ENCODE data around the gene GJC2.

Gene GJC2

DNA sequence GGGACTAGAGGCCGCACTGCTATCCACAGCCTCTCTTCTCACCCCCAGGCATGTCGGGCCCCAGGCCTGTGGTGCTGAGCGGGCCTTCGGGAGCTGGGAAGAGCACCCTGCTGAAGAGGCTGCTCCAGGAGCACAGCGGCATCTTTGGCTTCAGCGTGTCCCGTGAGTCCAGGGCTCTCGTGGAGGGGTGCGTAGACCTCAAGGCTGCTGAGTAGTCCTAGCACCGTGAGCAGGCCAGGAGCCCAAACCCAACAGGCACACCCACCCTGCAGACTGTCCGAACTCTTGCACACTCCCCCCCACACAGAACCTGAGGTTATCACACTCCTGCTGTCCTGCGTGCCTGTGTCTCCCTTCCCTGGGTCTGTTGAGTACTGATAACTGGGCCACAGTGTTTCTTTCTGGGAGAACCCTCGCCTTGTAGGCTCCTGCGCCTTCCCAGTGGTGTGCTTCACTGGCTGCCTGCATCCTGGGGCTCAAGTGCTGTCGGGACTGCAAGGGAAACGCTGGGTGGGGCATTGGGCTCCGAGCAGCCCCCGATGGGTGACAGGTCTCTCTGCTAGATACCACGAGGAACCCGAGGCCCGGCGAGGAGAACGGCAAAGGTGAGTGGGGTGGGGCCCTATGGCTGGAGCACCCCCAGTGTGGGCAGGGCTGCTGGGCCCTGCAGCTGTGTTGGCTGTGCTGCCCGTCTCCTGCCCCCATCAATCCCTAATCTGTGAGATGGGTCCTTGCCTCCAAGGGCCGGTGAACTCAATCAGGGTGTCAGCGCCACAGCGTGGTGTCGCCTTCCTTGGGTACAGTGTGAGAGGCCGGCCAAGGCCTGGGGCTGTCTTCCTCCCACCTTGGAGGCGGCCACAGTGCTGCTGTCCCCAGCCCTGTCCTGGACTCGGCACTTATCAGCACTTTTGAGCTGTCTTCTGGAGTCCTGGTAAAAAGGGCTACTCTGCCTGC is 4.0 kb upstream of the GJC2 start:
- DNase-seq (ENCODE audit: low spot score): no peak

DNA sequence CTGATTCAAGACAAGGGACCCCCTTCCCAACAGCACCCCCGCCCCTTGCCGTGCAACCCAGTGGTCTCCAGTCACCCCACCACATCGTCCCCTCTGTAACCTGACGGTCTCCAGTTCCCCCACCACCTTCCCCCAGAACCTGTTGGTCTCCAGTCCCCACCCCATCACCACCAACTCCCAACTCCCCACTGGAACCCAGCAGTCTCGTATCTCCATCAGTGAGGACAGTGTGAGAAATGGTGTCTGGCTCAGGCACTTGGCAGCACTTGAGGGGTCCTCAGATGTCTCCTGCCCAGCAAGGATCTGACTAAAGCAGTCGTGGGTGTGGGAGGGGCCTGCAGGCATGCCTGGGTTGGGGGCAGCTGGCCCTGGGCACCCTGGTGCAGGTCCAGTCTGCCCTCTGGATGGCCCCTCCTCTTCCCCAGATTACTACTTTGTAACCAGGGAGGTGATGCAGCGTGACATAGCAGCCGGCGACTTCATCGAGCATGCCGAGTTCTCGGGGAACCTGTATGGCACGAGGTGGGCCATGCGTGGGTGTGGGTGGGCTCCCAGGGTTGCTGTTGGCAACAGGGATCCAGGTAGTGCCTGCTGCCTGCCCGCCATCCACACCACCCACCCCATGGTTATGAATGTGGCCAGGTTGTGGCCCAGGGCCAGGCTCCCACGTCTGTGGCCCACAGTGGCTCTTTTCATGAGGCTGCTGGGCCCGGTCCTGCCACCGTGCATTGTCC is 3.1 kb upstream of the GJC2 start:
- DNase-seq (ENCODE audit: low spot score): no peak

DNA sequence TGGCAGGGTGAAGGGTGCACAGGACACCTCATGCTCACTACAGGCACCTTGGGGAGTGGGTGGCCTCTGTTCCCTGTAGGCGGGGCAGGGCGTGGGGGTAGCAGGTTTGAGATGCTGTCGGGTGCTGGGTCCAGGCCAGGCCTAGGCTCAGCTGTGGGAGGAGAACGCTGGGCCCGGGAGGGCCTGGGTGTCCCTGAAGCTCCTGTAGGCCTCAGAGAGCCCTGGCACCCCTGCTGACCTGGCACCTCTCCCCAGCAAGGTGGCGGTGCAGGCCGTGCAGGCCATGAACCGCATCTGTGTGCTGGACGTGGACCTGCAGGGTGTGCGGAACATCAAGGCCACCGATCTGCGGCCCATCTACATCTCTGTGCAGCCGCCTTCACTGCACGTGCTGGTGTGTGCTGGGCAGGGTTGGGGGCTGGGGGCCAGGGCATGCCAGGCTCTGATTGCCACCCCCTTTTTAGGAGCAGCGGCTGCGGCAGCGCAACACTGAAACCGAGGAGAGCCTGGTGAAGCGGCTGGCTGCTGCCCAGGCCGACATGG is 2.5 kb upstream of the GJC2 start:
- no peak for DNase-seq (ENCODE audit: low spot score)

DNA sequence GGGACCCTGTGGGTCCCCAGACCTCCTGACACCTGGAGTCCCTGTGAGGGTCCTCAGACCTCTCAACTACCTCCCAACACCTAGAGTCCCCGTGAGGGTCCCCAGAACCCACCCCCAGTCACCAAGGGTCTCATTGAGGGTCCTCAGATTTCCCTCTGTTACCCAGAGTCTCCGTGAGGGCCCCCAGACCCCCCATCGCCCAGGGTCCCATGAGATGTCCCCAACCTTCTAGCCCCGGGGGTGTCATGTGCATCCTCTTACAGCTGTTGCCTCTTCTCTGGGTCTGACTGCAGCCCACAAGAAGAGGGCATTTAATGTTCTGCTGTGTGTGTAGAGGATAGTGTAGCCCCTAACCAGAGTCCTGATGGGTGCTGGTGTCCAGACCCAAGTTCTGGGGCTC is 2.0 kb upstream of the GJC2 start:
- DNase-seq (ENCODE audit: low spot score): no peak

DNA sequence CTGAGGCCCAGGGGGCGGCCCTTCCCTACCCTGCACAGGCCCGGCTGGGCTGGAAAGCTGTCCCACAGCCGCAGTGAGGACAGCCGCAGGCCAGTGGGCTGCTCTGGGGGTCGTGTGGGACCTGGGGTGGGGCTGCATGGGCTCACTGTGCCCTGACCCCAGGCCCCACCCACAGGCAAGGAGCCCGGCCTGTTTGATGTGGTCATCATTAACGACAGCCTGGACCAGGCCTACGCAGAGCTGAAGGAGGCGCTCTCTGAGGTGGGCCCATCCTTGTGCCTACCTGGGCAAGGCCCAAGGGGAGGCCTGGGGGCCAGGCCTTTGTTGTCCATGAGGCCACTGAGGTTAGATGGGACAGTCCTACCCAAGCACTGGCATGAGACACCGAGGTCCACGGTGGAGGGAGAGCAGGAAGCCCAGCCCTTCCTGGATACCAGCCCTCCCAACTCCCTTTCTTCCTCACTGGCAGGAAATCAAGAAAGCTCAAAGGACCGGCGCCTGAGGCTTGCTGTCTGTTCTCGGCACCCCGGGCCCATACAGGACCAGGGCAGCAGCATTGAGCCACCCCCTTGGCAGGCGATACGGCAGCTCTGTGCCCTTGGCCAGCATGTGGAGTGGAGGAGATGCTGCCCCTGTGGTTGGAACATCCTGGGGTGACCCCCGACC is 1.4 kb upstream of the GJC2 start:
- peak; percentile 31 for DNase-seq (ENCODE audit: low spot score)

DNA sequence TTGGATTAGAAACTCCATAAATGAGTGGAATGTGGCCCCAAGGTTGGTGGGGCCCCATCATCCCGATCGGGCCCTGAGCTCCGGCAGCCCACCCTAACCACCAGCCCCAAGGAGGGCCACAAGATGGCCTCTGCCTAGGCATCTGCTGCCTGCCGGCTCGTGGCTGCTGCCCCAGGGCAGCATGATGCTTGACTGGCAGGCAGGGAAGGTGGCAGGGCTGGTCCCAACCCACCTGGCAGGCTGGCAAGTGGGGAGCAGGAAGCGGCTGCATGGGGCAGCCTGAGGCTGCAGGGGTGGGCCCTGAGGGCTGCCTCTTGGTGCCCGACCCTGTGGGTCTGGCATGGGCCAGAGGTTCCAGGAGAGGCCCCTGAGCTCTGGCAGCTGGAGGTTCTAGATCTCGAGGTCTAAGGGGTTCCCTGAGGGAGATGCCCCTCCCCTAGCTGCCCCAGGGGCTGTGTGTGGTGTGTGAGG is 760 bp upstream of the GJC2 start:
- no peak for DNase-seq (ENCODE audit: low spot score)

DNA sequence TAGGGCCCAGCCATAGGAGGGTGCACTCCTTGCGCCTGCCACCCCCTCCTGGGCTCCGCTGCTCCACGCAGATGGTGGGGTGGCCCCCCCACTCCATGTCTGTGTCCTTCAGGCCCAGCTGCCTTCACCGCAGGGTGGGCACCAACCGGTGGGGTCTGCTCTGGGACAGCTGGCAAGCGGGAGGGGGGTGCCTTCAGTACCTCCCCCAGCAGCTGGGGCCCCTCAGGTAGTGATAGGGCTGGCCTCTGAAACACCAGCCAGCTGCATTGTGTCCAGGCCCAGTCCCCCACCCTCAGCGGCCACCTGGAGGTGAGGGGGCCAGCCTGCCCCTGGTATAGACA is 360 bp downstream of the GJC2 start:
- no peak for DNase-seq (ENCODE audit: low spot score)

DNA sequence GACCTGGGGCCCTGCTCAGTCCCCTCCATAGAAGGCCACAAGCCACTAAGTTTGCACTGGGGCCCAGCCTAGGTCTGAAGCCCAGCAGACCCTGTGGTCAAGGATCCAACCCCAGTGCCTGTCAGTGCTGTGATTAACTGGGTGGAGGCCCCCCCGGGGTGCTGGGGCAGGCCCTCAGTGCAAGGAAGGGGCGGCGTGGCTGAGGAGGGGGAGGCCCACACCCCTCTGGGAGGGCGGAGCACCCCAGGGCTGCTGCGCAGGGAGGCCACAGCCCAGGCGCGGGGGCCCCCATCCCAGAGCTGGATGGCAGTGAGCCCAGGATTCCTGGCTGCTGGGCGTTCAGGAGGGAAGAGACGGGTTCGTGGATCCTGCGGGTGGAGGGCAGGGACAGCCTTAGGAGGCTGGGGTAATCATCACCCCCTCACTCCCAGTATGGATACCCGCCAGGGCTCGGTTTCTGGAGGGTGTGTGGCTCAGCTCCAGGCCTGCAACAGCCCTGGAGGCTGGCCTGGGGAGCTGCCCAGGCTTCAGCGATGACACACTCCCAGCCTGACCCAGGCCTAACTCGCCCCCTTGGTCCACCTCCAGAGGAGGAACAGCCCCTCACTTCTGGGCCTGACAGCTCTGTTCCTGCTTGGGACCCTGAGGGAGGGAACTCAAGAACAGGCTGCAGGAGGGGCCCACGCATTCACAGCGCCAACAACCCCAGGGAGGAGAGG is 890 bp downstream of the GJC2 start:
- DNase-seq (ENCODE audit: low spot score): peak; percentile 73

DNA sequence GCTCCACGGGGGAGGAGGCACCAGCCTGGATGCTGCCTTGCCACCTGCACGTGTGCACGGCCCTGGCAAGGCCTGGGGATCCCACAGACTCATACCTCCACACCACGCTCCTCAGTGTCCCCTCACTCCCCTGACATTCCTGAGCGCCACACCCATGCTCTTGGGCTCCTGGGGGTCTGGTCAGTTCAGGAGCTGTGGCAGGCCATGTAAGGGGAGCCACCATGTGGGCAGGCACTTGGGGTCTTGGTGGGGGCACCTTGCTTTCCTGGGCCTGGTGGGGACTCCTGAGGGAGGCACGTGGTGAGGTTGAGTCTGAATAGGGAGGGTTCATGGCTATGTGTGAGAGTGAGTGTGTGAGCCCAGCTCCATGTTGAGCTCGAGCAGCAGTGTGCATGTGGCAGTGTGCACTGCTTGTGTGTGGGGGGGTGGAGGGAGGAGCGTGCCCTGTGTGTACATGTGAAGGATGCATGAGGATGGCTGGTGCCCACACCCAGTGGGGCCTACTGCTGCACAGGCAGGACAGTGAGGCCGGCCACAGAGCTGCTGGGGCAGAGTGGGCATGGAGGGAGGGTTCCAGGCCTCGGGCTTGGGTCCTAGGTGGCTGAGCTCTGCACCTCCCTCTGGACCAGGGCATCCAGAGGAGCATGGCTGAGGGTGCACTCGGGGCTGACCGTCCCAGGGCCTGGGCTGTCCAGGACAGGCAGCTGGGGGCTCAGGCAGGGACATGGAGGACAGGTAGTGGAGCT is 1.6 kb downstream of the GJC2 start:
- no peak for DNase-seq (ENCODE audit: low spot score)

DNA sequence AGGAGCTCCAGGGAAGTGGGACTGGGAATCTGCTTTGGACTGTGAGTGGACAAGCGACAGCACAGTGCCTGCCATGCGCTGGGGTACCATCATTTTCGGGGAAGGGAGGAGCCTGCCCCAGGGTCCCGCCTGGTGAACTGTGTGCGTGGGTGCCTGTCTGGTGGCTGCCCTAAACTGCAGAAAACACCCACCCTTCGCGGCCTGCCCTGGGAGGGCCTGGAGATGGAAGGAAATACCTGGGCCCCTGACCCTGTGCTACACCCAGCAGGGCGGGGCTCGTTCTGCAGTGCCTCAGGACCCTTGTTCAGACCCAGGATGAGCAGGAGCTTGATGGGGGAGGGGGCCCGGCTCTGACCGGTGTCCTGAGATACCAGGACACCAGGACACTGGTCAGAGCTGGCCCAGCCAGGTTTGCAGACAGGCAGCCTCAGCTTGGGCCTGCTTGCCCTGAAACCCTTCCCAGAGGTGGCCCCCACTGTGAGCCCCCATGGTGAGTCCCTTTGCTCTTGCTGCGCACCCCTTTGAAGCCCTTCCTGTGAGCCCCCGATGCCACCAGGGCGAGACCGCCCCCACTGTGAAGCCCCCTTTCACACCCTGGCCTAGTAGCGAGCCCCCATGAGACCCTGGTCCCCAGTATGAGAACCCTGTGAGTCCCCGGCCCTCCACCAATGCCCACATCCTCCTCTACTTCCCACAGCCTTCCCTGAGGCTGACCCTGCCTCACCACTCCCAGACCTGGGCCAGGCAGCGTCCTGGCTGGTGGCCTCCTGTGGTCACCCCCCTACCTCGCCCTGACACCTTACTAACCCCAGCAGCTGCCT is 2.6 kb downstream of the GJC2 start:
- no peak for DNase-seq (ENCODE audit: low spot score)

DNA sequence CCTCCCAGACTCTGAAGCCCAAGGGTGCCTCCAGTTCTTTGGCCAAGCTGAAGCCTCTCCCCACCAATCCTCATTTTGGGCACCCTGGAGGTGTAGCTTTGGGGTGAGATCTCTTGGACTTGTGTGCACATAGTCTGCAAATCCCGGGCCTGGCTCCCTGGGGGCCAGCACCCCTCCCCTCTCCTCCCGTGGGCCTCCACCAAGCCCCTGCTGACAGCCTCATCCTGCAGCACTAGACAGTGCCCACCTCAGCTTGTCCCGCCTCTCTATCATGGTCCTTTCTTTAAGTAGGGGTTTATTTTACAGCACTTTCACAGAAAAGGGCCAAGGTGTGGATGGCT is 3.2 kb downstream of the GJC2 start:
- no peak for DNase-seq (ENCODE audit: low spot score)

DNA sequence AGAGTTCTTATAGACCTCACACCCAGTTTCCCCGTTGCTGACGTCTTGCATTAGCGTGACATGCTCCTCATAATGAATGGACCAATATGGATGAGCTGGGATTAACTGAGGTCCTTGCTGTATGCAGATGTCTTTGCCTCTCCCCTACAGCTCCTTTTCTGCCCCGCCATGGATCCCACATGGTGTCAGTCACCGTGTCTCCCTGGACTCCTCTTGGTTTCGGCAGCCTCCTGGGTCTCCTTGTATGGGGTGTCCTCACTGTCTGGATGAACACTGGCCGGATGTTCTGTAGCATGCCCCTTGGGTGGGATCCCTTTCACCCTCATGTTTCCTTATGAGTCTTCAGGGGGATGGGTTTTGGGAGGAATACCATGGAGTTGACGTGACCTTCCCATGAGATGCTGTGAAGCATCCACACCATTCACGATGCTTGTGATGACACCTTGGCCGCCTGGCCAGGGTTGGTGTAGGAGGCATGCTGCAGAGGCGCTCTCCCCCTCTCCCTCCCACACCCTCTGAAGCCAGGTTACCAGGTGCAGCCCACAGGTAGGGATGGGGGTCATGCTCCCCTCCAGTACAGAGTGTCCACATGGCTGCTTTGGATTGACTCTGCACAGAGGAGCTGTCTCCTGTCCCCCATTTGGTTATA is 4.4 kb downstream of the GJC2 start:
- no peak for DNase-seq (ENCODE audit: low spot score)

DNA sequence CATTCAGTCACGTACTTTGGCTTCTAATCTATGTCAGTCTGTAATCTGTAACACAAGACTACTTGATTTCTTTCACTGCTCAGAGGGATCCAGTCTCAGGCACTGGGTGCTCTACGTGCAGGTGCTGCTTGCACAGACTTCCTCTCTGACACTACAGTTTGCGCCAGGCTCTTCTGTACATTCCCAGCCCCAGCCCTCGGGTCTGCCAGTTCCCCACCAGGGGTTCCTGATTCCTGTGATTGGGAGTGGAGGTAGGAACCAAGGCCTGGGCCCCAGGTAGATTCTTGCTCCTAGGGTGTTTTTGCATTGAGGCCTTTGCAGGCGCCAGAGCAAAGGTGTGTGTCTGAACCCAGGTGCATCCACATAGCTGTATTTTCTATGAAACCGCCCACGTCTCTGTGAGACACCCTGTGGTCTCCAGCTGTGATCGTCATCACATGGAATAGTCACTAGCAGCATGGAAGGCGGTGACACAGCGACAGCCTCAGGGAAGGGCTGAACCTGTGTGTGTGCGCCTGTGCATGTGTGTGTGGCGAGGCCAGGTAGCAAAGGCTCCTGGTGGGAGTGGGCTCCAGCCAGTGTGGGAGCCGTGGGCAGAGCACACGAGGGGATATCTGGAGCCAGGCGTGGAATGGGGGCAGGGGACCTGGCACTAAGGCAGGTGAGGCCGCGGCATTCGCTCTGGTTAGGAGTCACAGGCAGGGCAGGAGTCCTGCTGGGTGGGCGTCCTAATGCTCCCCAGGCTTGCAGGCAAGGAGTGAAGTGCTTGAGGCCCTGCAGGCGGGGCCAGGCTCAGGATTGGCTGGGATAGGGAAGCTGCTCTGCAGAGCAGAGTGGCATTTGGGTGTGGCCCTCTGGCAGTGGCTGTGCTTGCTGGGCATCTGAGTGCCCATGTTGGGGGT is 5.2 kb downstream of the GJC2 start:
- no peak for DNase-seq (ENCODE audit: low spot score)

DNA sequence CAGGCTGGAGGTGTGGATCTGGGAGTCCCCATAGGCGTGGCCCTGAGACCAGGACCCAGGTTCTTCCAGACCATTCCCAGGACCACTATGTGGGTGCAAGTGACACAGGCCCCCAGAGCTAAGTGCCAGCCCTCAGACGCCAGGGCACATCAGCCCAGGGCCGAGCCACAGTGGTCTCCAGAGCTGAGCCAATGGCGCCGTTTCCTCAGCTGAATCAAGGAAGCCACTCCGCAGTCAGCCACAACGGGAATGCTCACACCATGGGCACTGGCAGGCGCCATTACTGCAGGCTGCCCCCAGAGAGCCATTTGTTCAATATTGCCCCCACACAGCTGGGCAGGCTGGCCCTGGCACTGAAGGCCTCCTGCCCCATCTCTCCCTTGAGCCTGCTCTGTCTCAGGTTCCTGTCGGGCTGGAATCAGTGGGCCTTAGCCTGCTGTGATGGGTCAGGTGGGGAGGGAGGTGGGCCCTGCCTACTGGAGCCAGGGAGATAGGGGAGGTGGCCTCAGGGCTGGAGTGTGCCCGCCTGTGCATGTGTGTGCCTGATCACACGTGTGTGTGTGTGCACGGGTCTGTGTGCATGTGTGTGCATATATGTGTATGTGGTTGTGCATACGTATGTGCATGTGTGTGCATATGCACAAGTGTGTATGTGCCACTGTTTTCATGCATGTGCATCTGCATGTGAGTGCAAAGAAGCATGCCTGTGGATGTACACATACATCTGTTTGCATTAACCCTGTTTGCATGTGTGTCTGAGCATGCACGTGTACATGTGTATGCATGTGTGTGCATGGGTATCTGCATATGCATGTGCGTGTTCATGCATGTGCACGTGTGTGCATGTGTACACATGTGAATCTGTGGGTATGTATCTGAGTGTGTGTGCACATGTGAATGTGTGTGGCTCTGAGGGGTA is 6.1 kb downstream of the GJC2 start:
- no peak for DNase-seq (ENCODE audit: low spot score)

DNA sequence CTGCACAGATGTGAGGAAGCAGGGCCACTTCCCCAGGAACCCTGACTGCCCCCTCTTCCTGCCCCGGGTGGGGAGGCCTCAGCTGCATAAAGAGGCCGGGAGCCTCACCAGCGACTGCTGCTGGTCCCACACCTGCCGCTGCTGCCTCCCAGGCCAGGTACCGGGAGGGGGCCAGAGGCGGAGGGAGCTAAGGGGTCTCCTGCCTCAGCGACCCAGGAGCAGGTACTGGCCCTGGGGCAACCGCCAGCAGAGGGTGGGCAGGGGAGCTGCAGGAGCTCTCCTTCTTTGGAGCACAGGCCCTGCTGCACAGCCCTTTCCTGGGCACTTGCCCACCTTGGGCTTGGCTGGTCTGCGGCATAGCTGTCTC is 6.8 kb downstream of the GJC2 start:
- DNase-seq (ENCODE audit: low spot score): no peak

DNA sequence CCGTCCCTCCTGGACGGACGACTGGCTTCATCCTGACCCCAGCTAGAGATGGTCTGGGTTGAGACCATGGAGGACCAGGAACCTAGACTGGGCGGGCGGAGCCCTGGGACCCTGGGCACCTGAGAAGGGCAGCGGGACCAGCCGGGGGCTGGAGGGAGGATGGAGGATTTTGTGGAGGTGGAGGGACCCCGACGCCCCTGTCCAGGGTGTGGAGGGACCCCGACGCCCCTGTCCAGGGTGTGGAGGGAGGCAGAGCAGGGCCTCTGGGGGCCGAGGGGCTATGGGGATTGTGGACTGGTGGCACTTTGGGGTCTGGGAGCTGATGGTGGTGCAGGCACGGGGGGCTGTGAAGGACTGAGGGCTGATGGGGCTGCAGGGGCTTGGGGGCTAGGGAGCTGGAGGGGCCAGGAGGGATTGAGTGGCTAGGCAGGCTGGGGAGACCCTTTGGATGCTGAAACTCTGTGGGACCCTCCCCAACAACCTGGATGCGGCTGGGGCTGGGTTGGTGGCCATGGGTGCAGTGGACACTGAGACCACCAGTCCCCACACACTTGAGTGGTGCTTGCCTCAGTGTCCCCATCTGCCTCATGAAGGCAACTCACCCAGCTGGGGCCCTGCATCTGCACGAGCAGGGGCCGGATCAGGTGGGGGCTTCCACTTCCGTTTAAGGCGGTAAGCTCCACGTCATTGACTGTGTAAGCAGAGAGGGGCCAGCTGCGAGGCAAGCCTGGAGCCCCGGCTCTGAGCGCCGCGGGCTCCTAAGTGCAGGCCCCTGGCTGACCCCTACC is 7.4 kb downstream of the GJC2 start:
- DNase-seq (ENCODE audit: low spot score): no peak

DNA sequence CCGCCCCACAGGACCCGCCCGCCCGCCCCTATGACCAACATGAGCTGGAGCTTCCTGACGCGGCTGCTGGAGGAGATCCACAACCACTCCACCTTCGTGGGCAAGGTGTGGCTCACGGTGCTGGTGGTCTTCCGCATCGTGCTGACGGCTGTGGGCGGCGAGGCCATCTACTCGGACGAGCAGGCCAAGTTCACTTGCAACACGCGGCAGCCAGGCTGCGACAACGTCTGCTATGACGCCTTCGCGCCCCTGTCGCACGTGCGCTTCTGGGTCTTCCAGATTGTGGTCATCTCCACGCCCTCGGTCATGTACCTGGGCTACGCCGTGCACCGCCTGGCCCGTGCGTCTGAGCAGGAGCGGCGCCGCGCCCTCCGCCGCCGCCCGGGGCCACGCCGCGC is 8.0 kb downstream of the GJC2 start:
- no peak for DNase-seq (ENCODE audit: low spot score)
